T follicular helper cell (primary cell): ENCODE measurements around the gene KCNK15.
"Not testable (repeated sequence)": the region's sequence is repeated elsewhere in the genome, so short reads cannot be mapped to it uniquely, and the experiment has no call there.

Source experiments
- DNase-seq: peaks from one replicate; pipeline ENCODE4 v3.0.0-alpha.2; 2020; ENCODE audit warnings: low read depth

KCNK15 gene

DNA sequence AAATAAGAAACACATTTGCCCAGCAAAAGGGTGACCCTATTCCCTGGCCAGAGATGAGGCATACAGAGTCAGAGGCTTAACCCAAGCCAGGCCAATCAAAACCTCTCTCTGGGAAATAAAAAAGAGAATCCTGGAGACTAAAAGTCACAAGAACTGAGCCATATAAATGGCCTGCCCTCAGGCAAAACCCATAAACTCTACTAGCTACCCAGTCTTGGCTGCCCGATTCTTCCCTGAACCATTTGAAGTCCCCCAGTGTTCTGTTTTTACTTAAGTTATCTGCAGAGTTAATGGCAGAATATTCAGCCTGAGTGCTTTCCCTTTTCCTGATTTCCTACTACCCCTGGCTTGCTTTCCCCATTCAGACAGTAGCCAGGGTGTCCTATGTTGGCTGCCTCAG lies 13.9 kb downstream of the KCNK15 start:
- no peak for DNase-seq

- DNase-seq: no peak
Observed at GRCh38 chr20:44761423-44761822, 15.8 kb downstream of the KCNK15 start.

GRCh38 chr20:44762466-44763140 lies 16.9 kb downstream of the KCNK15 start:
- no peak for DNase-seq

GRCh38 chr20:44763798-44764197 lies 18.1 kb downstream of the KCNK15 start:
- not testable (repeated sequence) for DNase-seq

GRCh38 chr20:44765091-44765490 lies 19.4 kb downstream of the KCNK15 start:
- DNase-seq: no peak

- DNase-seq: no peak
Observed at GRCh38 chr20:44765701-44766347, 20.2 kb downstream of the KCNK15 start.

DNA sequence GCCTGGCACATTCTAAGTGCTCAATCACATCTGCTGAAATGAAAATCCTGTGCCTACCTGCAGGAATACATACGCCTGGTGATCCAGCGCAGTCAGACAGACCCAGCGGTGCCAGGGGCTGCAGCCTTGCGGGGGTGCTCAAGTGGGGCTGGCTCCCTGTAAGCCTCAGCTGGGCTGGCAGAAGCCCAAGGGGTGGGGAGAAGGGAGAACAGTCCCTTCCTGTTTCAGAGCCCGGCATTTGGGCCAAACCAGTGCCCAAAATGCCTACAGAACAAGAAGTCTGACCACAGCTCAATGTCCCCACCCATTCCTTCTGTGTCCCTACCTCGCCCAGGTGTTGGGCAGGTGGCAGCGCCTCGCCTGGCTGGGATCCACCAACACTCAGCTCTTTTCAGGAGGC lies 22.6 kb downstream of the KCNK15 start:
- no peak for DNase-seq

- no peak for DNase-seq
Observed at GRCh38 chr20:44768854-44769480, 23.3 kb downstream of the KCNK15 start.

DNA sequence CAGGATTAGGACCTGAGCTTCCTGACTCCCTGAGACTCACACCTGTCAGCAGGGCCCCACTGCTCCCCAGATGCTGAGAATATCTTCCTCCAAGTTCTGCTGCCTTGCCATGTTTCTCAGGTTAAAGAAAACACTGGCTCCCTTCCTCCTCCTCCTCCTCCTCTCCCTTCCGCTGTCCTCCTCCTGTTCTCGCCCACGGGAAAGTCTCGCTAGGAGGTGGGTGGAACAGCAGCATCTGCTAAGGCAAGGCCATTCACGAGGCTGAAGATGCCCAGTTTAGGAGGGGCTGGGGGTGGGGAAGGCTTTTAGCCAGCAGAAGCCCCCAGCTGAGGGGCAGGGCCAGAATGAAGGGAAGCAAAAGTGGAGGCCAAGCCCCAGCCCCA lies 23.8 kb downstream of the KCNK15 start:
- DNase-seq: no peak

DNA sequence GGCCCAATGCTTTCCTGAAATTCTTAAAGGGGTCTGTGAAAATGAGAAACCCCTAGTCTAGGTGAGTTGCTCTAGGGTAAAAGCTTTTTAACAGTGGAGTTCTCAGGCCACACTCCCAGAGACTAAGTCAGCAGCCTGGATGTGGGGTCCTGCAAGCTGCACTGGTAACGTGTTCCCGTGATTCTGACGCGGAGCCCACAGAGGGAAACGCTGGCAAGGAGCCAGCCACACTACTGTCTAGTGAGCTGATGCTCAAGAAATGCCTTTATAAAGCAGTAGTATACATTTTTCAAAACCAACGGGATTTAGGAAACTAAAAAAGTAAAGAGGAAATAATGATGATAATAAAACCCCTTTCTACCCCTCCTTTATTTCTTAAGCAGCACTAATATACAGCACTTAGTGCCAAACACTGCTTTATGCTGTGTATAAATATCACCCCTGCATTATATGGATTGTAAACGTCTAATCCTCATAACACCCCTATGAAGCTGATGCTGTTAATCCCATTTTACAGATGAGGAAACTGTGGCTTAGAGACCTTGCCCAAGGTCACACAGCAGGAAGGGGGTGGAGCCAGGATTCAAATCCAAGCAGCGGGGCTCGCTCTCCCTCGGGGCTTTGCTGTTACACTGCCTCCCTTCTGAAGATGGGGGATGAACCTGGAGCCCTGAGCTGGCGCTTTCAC lies 25.0 kb downstream of the KCNK15 start:
- DNase-seq: no peak

DNA sequence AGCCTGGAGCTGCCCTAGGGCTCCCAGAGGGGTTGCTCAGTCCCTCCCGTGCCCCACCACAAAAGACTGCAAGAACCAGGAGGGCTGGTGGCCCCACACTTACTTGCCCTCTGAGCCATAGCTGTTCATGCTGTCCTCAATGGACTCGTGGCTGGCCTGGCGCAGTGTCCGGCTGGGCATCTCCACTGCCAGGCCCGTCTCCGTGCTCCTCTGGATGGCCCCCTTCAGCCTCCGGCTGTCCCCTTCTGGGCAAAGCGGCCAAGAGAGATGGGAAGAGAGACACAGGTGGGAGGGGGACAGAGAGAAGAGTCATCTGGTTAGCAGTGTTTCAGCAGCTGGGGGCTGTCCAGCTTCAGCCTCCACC lies 25.5 kb downstream of the KCNK15 start:
- no peak for DNase-seq

DNA sequence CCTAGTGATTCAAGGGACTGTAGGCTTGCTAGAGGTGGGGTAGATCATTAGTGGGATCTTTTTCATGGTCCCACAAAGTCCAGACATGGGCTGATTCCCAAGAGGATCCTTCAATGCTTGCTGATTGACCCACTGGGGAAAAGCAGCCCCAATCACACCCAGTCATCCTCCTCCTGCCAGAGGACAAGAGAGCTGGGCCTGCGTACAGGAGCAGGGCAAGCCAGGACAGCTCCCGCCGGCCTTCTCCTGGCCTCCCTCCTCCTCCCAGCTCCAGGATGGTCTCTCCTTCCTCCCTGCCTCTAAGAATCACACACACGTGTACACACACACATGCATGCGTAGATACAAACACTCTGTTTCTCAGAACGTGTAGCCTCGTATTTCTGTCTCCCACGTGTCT lies 27.0 kb downstream of the KCNK15 start:
- DNase-seq: no peak

DNA sequence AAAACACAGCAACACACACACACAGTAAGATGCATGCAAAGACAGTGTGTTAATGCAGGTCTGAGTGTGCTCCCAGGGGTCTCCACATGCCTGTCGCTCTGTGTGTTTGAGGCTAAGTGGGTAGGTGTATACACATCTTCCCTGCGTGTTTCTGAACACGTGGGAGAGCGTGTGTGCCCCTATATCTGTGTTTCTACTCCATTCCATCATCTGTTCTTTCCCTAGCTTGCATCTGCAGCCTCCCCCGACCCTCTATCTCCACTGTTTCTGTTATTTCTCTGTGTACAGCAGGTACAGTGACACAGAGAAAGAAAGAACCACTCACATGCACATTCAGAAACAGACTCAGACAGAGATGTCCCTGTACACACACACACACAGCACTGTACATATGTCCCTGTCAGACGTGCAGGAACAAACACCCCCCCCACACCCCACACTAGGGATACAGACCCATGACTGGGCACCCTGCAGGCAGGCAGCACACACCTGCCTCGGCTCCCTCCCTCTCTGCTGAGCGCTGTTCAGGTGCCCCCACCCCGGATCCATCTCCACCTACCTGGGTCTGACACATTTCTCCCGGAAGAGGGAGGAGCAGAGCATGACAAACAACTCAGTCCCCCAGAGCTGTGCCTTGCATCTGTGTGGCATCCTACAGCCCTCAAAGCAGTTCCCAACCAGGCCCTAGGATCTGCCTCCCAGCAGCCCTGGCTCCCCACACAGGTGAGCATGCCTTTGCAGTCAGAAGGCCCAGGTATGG lies 27.6 kb downstream of the KCNK15 start:
- DNase-seq: no peak

- DNase-seq: no peak
Observed at GRCh38 chr20:44776980-44777379, 31.3 kb downstream of the KCNK15 start.

DNA sequence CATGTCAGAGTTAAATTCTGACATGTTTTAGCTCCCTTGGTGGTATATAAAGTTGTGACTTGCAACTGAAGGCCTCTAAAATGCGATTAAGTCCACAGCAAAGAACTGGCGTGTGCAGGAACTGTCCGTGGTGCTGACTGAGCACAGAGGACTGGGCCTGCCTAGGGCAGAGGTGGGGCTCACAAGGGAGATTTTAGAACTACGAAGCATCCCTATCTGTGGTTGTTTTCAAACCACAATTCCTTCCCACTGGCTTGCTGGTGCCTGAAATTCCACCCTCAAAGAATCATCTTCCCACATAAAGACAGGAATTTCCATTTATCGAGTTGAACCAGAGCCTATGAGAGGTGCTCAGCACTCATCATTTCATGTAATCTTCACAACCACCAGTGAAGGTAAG lies 34.6 kb downstream of the KCNK15 start:
- no peak for DNase-seq

DNA sequence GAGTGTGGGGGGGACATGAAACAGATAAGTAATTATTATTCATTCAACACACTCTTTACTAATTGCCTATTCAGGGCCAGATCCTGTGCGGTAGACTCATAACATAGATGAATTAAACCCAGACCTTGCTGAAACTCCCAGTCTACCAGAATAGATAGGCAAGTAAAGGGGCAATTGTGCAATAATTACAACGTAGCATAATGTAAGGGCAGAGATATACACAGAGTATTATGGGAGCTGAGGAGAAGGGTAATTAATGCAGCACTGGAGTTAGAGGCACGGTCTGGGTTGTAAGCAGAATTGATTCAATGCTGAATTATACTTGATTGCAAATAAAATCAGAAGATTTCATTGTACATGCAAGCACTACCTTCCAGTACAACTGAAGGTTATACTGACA lies 35.5 kb downstream of the KCNK15 start:
- no peak for DNase-seq

DNA sequence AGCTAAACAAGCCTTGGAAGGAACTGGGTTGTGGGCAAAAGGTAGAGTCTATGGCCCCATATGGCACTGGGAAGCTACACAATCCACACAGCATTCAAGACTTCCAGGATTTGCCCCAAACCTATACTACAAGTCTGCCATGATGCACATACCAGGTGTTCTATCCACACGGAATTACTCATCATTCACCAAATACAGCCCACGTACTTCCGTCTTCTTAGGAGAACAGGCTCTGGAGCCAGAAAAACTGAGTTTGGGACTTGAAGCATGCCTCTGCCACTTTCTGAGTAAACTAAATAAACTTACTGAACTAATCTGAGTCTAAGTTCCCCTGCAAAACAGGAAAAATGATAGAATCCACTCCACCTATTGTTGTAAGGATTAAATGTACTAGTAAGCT lies 36.1 kb downstream of the KCNK15 start:
- no peak for DNase-seq

- no peak for DNase-seq
Observed at GRCh38 chr20:44784688-44785087, 39.0 kb downstream of the KCNK15 start.

GRCh38 chr20:44785768-44786167 lies 40.1 kb downstream of the KCNK15 start:
- DNase-seq: no peak

DNA sequence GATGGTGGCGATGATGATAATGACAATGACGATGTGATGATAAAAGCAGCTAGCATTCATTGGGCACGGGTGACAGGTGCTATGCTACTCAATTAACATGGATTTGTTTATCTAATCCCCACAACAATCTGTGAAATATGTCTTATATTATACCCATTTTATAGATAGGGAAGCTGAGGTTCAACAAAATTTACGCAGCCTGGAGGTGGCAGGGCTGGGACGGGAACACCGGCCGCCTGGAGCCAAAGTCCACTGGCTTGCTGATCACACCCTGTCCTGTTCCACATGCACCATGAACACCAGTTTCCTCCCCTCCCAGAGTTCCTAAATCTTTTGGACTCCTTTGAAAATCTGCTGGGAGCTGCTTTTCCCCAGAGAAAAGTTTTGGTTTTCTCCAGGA lies 41.6 kb downstream of the KCNK15 start:
- no peak for DNase-seq

DNA sequence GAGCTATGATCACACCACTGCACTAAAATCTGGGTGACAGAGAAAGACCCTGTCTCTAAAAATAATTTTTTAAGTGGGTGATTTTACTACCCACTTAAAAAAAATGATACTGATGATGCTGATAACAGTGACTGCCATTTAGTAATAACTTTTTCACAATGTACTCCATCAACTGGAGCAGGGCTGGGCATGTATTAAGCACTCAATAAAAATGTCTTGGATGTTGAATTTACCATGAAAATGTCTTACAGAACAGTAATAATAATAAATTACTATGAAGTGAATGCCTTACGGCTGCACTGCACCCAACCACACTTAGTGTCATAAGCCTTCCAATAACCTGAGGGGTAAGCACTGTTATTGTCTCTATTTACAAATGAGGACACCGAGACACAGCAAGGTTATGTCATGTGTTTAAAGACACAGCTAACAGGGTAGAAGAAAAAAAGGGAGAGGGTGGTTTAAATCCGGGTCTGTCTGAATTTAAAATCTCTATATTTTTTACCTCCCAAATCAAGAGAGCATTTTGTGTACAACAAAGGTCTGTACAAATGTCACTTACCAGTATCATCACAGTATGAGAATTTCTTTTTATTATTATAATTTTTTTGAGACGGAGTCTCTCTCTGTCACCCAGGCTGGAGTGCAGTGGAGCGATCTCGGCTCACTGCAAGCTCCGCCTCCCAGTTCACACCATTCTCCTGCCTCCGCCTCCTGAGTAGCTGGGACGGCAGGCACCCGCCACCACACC lies 43.2 kb downstream of the KCNK15 start:
- no peak for DNase-seq
